ENCODE results near the gene CHST8. TPM values are rescaled to one million over a fixed set of nuclear protein-coding genes. Genes with fewer than 3 reads are reported as not detected.

The CHST8 gene
- polyA plus RNA-seq, 3 donors = not detected

- 91% methylated on average over 9 of the region's 9 CpGs for WGBS (ENCODE audit: insufficient coverage)
Measured at GRCh38 chr19:33673258-33673875, 51.6 kb downstream of the CHST8 start.

GRCh38 chr19:33673996-33674625 lies 52.4 kb downstream of the CHST8 start:
- Histone ChIP-seq H2AFZ (ENCODE audit: insufficient read depth, low read depth, low read length, poor library complexity, severe bottlenecking) (no peak overlapping the region), H3K9ac (ENCODE audit: insufficient read depth, low read length, poor library complexity, severe bottlenecking) (no peak overlapping the region), H3K4me2 (replicated peaks; ENCODE audit: extremely low read depth, low read length, poor library complexity, severe bottlenecking) (no peak overlapping the region), H3K36me3 (replicated peaks in 1 of 2; ENCODE audit: control insufficient read depth in 1 of 2, insufficient read depth in 2 of 2, low read length in 2 of 2) (no peaks in the 10 kb centered on the region), H3K4me3 (replicated peaks in 1 of 3; ENCODE audit: low read depth in 2 of 3, low read length in 3 of 3) (no peak overlapping the region), H3K79me2 (ENCODE audit: insufficient read depth, low read length) (no peaks in the 10 kb centered on the region), H4K20me1 (ENCODE audit: insufficient read depth, low read length) (no peaks in the 10 kb centered on the region), H3K9me3 (replicated peaks in 1 of 2; ENCODE audit: control insufficient read depth in 1 of 2, insufficient read depth in 1 of 2, low read length in 2 of 2) (no peaks in the 10 kb centered on the region), H3K27ac (ENCODE audit: low read depth in 1 of 2, low read length in 2 of 2) (no peak overlapping the region), H3K4me1 (ENCODE audit: control insufficient read depth in 1 of 2, insufficient read depth in 2 of 2, low read length in 2 of 2) (no peaks in the 10 kb centered on the region), H3K27me3 (ENCODE audit: control insufficient read depth in 2 of 2, insufficient read depth in 2 of 2, low read length in 2 of 2) (no peaks in the 10 kb centered on the region)
- Mint-ChIP-seq H3K27ac (no peak overlapping the region), H3K4me1 (no peaks in the 10 kb centered on the region), H3K36me3 (no peaks in the 10 kb centered on the region), H3K27me3 (ENCODE audit: low read depth in 3 of 3) (peaks cover 2 to 9% (median 5%) of the 10 kb centered on the region in 3 donors), H3K9me3 (no peaks in the 10 kb centered on the region), H3K4me3 (no peak overlapping the region)
- DNase-seq = no peak
- WGBS (ENCODE audit: insufficient coverage) = 74% methylated on average over 5 of the region's 10 CpGs
- intact Hi-C loops (cut with micrococcal nuclease) = no loop called here
- no peak for TF ChIP-seq CTCF (IDR thresholded peaks at IDR 0.05)

More at GRCh38 chr19:33673258-33673875, 51.6 kb downstream of the CHST8 start:
- Mint-ChIP-seq H3K36me3 (no peaks in the 10 kb centered on the region), H3K4me3 (no peak overlapping the region), H3K4me1 (no peaks in the 10 kb centered on the region), H3K27ac (peak overlapping the region in 1 of 7 donors; percentile 58), H3K9me3 (no peaks in the 10 kb centered on the region), H3K27me3 (ENCODE audit: low read depth in 3 of 3) (peaks cover 2 to 9% (median 5%) of the 10 kb centered on the region in 3 donors)
- Histone ChIP-seq H4K20me1 (ENCODE audit: insufficient read depth, low read length) (no peaks in the 10 kb centered on the region), H3K27ac (ENCODE audit: low read depth in 1 of 2, low read length in 2 of 2) (no peak overlapping the region), H3K4me3 (replicated peaks in 1 of 3; ENCODE audit: low read depth in 2 of 3, low read length in 3 of 3) (no peak overlapping the region), H3K79me2 (ENCODE audit: insufficient read depth, low read length) (no peaks in the 10 kb centered on the region), H3K9ac (ENCODE audit: insufficient read depth, low read length, poor library complexity, severe bottlenecking) (no peak overlapping the region), H2AFZ (ENCODE audit: insufficient read depth, low read depth, low read length, poor library complexity, severe bottlenecking) (no peak overlapping the region), H3K9me3 (replicated peaks in 1 of 2; ENCODE audit: control insufficient read depth in 1 of 2, insufficient read depth in 1 of 2, low read length in 2 of 2) (no peaks in the 10 kb centered on the region), H3K4me2 (replicated peaks; ENCODE audit: extremely low read depth, low read length, poor library complexity, severe bottlenecking) (no peak overlapping the region), H3K27me3 (ENCODE audit: control insufficient read depth in 2 of 2, insufficient read depth in 2 of 2, low read length in 2 of 2) (no peaks in the 10 kb centered on the region), H3K4me1 (ENCODE audit: control insufficient read depth in 1 of 2, insufficient read depth in 2 of 2, low read length in 2 of 2) (no peaks in the 10 kb centered on the region), H3K36me3 (replicated peaks in 1 of 2; ENCODE audit: control insufficient read depth in 1 of 2, insufficient read depth in 2 of 2, low read length in 2 of 2) (no peaks in the 10 kb centered on the region)
- intact Hi-C loops (cut with micrococcal nuclease) = no loop called here
- DNase-seq = no peak
- no peak for TF ChIP-seq CTCF (IDR thresholded peaks at IDR 0.05)

Measured in CD14-positive monocyte (primary cell).